ENCODE results near the gene CKAP5.

- no peak for TF ChIP-seq POLR2A (IDR thresholded peaks at IDR 0.05; ENCODE audit: low read length)
- TF ChIP-seq GATA1 (IDR thresholded peaks at IDR 0.05; ENCODE audit: low read depth, low read length), result no peak
These were observed 122.8 kb downstream of the CKAP5 start for GRCh38 chr11:46723359-46723680.

Measured in erythroblast (primary cell).